H1 (cell line): ENCODE data around the gene PIM1. TPM values are rescaled to one million over a fixed set of nuclear protein-coding genes. Genes with fewer than 3 reads are reported as not detected.
A peak's percentile ranks its signal among the peaks of the same experiment; 100 is the strongest.

Experiments
- CHD1 ChIP-seq: IDR thresholded peaks from 2 replicates; pipeline ENCODE4 v1.6.1; 2012; ENCODE audit warnings: low read depth, low read length, improper control_type of control experiment
- EP300 ChIP-seq, 2 experiments: IDR thresholded peaks; 1 replicate in 1 of 2; 2 replicates in 1 of 2; pipeline ENCODE4 v1.6.1; 2011 to 2012; ENCODE audit warnings: low read depth in 2 of 2, low read length in 2 of 2, mild to moderate bottlenecking in 2 of 2, borderline replicate concordance in 1 of 2, inconsistent platforms in 1 of 2, moderate library complexity in 1 of 2
- GABPA ChIP-seq: IDR thresholded peaks from 2 replicates; pipeline ENCODE4 v1.6.1; 2011; ENCODE audit warnings: mild to moderate bottlenecking, low read length, moderate library complexity, borderline replicate concordance; ENCODE audit not compliant: insufficient read depth
- HDAC6 ChIP-seq: IDR thresholded peaks from one replicate; pipeline ENCODE4 v1.7.1; 2012; ENCODE audit warnings: low read depth, mild to moderate bottlenecking, inconsistent platforms, low read length, moderate library complexity
- RNF2 ChIP-seq: fragments of 200-900, 300-1000 bp; sonication (generic); IDR thresholded peaks from 2 replicates; pipeline ENCODE4 v1.7.1; 2016; ENCODE audit warnings: borderline replicate concordance, low read depth, mild to moderate bottlenecking, antibody characterized with exemption, low read length; ENCODE audit not compliant: poor library complexity, severe bottlenecking; ENCODE audit errors: missing control alignments
- SIRT6 ChIP-seq: IDR thresholded peaks from one replicate; pipeline ENCODE4 v1.7.1; 2012; ENCODE audit warnings: low read length, inconsistent platforms
- SP2 ChIP-seq: IDR thresholded peaks from 2 replicates; pipeline ENCODE4 v1.6.1; 2012; ENCODE audit warnings: mild to moderate bottlenecking, low read length, inconsistent platforms
- SRF ChIP-seq: IDR thresholded peaks from 2 replicates; pipeline ENCODE4 v1.6.1; 2011; ENCODE audit warnings: mild to moderate bottlenecking, low read depth, low read length, moderate library complexity
- TBP ChIP-seq: IDR thresholded peaks from 2 replicates; pipeline ENCODE4 v1.6.1; 2011; ENCODE audit warnings: low read depth, low read length, improper control_type of control experiment
- polyA plus RNA-seq, 7 experiments: library from polyadenylated mRNA; depleted of rRNA in 3 of 7; stranded (reverse) in 5 of 7; unstranded in 2 of 7; fragments of >200 nt in 5 of 7; fragments of 200-250 nt in 2 of 7; gene quantifications; 1 replicate in 5 of 7; 2 replicates in 1 of 7; 4 replicates in 1 of 7; pipeline versions ENCODE4 v1.2.1 to v1.2.3, GENCODE V29; 2011 to 2013; ENCODE audit warnings: missing spikeins in 2 of 7, mixed read lengths in 2 of 7
- total RNA-seq: library from RNA; stranded (reverse); fragmentation: NEBNext Ultra II Directional; extraction: Animal tissue kit (Norgen Biotek cat#: 25700); gene quantifications from 2 replicates; pipeline ENCODE4 v1.2.1, GENCODE V29; 2021
- TF ChIP-seq, protein P1 (sequence below), 3 experiments: IDR thresholded peaks; 1 replicate in 2 of 3; 2 replicates in 1 of 3; pipeline versions ENCODE4 v1.5.1 to v1.6.1; 2011; ENCODE audit warnings: low read length in 3 of 3, mild to moderate bottlenecking in 3 of 3, inconsistent platforms in 2 of 3, low read depth in 1 of 3, moderate library complexity in 1 of 3; ENCODE audit not compliant: insufficient read depth in 1 of 3; ENCODE audit errors: control extremely low read depth in 1 of 3

Gene PIM1
- total and polyA plus RNA-seq, 2 of the 8 experiments (the other 6 are each of a cell fraction or from before 2014, with no cell fraction given), result 25.5 to 94.9 TPM

DNA sequence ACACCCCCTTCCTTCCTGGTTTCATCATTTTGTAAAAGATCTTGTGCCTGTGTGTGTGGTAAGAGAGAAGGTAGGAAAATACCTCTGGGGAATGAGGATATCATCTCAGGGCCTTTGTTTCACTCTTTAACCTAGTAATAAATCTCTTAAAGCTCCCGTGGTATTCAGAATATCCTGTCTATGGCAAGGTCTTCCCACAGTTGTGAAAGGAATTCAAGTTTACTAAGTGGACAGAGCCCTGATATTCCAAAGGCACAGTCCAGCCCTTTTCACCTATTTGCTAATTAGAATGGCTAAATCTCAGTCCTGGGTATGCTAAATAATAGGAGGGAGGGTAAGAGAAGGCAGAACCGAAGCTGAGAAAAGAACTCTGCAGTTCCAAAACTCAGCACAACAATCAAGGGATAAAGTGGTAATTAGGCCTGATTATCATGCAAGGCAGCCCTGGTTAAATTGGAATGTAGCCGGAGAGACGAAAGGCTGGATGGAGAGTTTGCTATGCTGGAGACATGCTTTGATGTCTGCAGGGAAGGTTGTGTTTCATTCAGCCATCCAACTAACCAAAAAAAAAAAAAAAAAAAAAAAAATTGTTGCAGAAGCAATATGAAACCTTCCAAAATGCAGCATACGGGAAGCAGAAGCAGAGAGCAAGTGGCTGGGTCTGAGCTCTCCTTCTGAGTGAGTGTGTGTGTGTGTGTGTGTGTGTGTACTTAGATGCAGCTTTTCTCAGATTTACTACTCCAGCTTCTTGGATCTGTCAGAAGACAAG is 28.5 kb upstream of the PIM1 start (continued):
- TF ChIP-seq, protein P1, sequence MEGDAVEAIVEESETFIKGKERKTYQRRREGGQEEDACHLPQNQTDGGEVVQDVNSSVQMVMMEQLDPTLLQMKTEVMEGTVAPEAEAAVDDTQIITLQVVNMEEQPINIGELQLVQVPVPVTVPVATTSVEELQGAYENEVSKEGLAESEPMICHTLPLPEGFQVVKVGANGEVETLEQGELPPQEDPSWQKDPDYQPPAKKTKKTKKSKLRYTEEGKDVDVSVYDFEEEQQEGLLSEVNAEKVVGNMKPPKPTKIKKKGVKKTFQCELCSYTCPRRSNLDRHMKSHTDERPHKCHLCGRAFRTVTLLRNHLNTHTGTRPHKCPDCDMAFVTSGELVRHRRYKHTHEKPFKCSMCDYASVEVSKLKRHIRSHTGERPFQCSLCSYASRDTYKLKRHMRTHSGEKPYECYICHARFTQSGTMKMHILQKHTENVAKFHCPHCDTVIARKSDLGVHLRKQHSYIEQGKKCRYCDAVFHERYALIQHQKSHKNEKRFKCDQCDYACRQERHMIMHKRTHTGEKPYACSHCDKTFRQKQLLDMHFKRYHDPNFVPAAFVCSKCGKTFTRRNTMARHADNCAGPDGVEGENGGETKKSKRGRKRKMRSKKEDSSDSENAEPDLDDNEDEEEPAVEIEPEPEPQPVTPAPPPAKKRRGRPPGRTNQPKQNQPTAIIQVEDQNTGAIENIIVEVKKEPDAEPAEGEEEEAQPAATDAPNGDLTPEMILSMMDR (IDR thresholded peaks at IDR 0.05; ENCODE audit: control extremely low read depth in 1 of 3, insufficient read depth in 1 of 3, low read depth in 1 of 3, low read length in 3 of 3), result no peak
- TF ChIP-seq RNF2 (no peak), SRF (no peak), GABPA (no peak), HDAC6 (no peak), CHD1 (no peak), EP300 (IDR thresholded peaks at IDR 0.05; ENCODE audit: borderline replicate concordance in 1 of 2, low read depth in 2 of 2, low read length in 2 of 2) (peak in 1 of 2 experiments; percentile 95; a peak in 2 of 3 replicates), TBP (no peak; the same call in 1 of the 2 replicates), SP2 (no peak), SIRT6 (no peak)
